Measurements from ENCODE around the gene FAF1. TPM values are rescaled to one million over a fixed set of nuclear protein-coding genes. Genes with fewer than 3 reads are reported as not detected.

FAF1 gene
- total RNA-seq, 1 experiment from 2014 or later: 78.7 TPM

GRCh38 chr1:50847303-50847702 is 112.8 kb downstream of the FAF1 start:
- H3K9me3 ChIP-seq: no peaks in the 10 kb centered on the region
- no peaks in the 10 kb centered on the region for H3K4me1 Mint-ChIP-seq (ENCODE audit: low read depth, unreplicated experiment)
- BruUV-seq (replicated peaks): no TSS peak
- no peaks in the 10 kb centered on the region for H3K36me3 ChIP-seq (ENCODE audit: control insufficient read depth, insufficient read depth, low read length)
- peaks cover 9% of the 10 kb centered on the region for H3K9me3 Mint-ChIP-seq (ENCODE audit: unreplicated experiment)
- CTCF ChIA-PET: no interaction called here
- POLR2A ChIA-PET: no interaction called here
- H3K27me3 ChIP-seq (replicated peaks; ENCODE audit: control insufficient read depth, insufficient read depth, low read length): no peaks in the 10 kb centered on the region
- no peak overlapping the region for H3K4me3 Mint-ChIP-seq (ENCODE audit: unreplicated experiment)
- intact Hi-C loops (cut with micrococcal nuclease; ENCODE audit: unreplicated experiment): no loop called here
- DNase-seq: no peak
- no peak overlapping the region for H3K27ac Mint-ChIP-seq (ENCODE audit: unreplicated experiment)
- no peak for TF ChIP-seq CTCF (IDR thresholded peaks at IDR 0.05; ENCODE audit: insufficient read depth in 1 of 2, low read depth in 1 of 2, low read length in 1 of 2, severe bottlenecking in 1 of 2, unreplicated experiment in 1 of 2)
- H3K4me3 ChIP-seq (ENCODE audit: low read depth, low read length): no peak overlapping the region
- H3K27me3 Mint-ChIP-seq (ENCODE audit: insufficient read depth, unreplicated experiment): no peaks in the 10 kb centered on the region
- H3K4me1 ChIP-seq: no peaks in the 10 kb centered on the region
- peaks cover 5% of the 10 kb centered on the region for H3K36me3 Mint-ChIP-seq (ENCODE audit: insufficient read depth, unreplicated experiment)

- no peak overlapping the region for H3K4me3 Mint-ChIP-seq (ENCODE audit: unreplicated experiment)
- no peaks in the 10 kb centered on the region for H3K9me3 ChIP-seq
- TF ChIP-seq CTCF (IDR thresholded peaks at IDR 0.05; ENCODE audit: insufficient read depth in 1 of 2, low read depth in 1 of 2, low read length in 1 of 2, severe bottlenecking in 1 of 2, unreplicated experiment in 1 of 2): no peak
- ChIA-PET CTCF (no interaction called here), POLR2A (no interaction called here)
- no TSS peak for BruUV-seq (replicated peaks)
- H3K4me3 ChIP-seq (ENCODE audit: low read depth, low read length): no peak overlapping the region
- H3K36me3 ChIP-seq (ENCODE audit: control insufficient read depth, insufficient read depth, low read length): no peaks in the 10 kb centered on the region
- H3K27ac Mint-ChIP-seq (ENCODE audit: unreplicated experiment): no peak overlapping the region
- no peaks in the 10 kb centered on the region for H3K4me1 ChIP-seq
- H3K27me3 Mint-ChIP-seq (ENCODE audit: insufficient read depth, unreplicated experiment): no peaks in the 10 kb centered on the region
- H3K36me3 Mint-ChIP-seq (ENCODE audit: insufficient read depth, unreplicated experiment): no peaks in the 10 kb centered on the region
- H3K4me1 Mint-ChIP-seq (ENCODE audit: low read depth, unreplicated experiment): no peaks in the 10 kb centered on the region
- H3K9me3 Mint-ChIP-seq (ENCODE audit: unreplicated experiment): peaks cover 9% of the 10 kb centered on the region
- intact Hi-C loops (cut with micrococcal nuclease; ENCODE audit: unreplicated experiment): no loop called here
- DNase-seq: no peak
- no peaks in the 10 kb centered on the region for H3K27me3 ChIP-seq (replicated peaks; ENCODE audit: control insufficient read depth, insufficient read depth, low read length)
Observed at GRCh38 chr1:50846224-50846839, 113.7 kb downstream of the FAF1 start.

GRCh38 chr1:50841791-50842387 is 118.2 kb downstream of the FAF1 start:
- no peak overlapping the region for H3K4me3 ChIP-seq (ENCODE audit: low read depth, low read length)
- no peak for TF ChIP-seq CTCF (IDR thresholded peaks at IDR 0.05; ENCODE audit: insufficient read depth in 1 of 2, low read depth in 1 of 2, low read length in 1 of 2, severe bottlenecking in 1 of 2, unreplicated experiment in 1 of 2)
- Mint-ChIP-seq H3K4me1 (ENCODE audit: low read depth, unreplicated experiment) (no peaks in the 10 kb centered on the region), H3K9me3 (ENCODE audit: unreplicated experiment) (no peaks in the 10 kb centered on the region), H3K4me3 (ENCODE audit: unreplicated experiment) (no peak overlapping the region), H3K36me3 (ENCODE audit: insufficient read depth, unreplicated experiment) (no peaks in the 10 kb centered on the region), H3K27ac (ENCODE audit: unreplicated experiment) (no peak overlapping the region), H3K27me3 (ENCODE audit: insufficient read depth, unreplicated experiment) (no peaks in the 10 kb centered on the region)
- no peaks in the 10 kb centered on the region for H3K36me3 ChIP-seq (ENCODE audit: control insufficient read depth, insufficient read depth, low read length)
- H3K9me3 ChIP-seq: no peaks in the 10 kb centered on the region
- BruUV-seq (replicated peaks): no TSS peak
- intact Hi-C loops (cut with micrococcal nuclease; ENCODE audit: unreplicated experiment): no loop called here
- ChIA-PET CTCF (no interaction called here), POLR2A (no interaction called here)
- H3K4me1 ChIP-seq: no peaks in the 10 kb centered on the region
- H3K27me3 ChIP-seq (replicated peaks; ENCODE audit: control insufficient read depth, insufficient read depth, low read length): no peaks in the 10 kb centered on the region
- no peak for DNase-seq
